CD4-positive, alpha-beta T cell treated with Interleukin-4 for 4 hours (primary cell): Measurements from ENCODE around the gene TNFRSF21.
"Not testable (repeated sequence)": the region's sequence is repeated elsewhere in the genome, so short reads cannot be mapped to it uniquely, and the experiment has no call there.

Experiments
- DNase-seq: peaks from one replicate; pipeline ENCODE4 v3.0.0-alpha.2; 2020

The TNFRSF21 gene, protein sequence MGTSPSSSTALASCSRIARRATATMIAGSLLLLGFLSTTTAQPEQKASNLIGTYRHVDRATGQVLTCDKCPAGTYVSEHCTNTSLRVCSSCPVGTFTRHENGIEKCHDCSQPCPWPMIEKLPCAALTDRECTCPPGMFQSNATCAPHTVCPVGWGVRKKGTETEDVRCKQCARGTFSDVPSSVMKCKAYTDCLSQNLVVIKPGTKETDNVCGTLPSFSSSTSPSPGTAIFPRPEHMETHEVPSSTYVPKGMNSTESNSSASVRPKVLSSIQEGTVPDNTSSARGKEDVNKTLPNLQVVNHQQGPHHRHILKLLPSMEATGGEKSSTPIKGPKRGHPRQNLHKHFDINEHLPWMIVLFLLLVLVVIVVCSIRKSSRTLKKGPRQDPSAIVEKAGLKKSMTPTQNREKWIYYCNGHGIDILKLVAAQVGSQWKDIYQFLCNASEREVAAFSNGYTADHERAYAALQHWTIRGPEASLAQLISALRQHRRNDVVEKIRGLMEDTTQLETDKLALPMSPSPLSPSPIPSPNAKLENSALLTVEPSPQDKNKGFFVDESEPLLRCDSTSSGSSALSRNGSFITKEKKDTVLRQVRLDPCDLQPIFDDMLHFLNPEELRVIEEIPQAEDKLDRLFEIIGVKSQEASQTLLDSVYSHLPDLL

GRCh38 chr6:47309291-47310130 lies at the start of gene TNFRSF21:
Gene TNFRSF21, minus strand, starts transcription at chr6:47309905. Its CDS starts 394 bp downstream, at chr6:47309511.
- peak; percentile 58 for DNase-seq

DNA sequence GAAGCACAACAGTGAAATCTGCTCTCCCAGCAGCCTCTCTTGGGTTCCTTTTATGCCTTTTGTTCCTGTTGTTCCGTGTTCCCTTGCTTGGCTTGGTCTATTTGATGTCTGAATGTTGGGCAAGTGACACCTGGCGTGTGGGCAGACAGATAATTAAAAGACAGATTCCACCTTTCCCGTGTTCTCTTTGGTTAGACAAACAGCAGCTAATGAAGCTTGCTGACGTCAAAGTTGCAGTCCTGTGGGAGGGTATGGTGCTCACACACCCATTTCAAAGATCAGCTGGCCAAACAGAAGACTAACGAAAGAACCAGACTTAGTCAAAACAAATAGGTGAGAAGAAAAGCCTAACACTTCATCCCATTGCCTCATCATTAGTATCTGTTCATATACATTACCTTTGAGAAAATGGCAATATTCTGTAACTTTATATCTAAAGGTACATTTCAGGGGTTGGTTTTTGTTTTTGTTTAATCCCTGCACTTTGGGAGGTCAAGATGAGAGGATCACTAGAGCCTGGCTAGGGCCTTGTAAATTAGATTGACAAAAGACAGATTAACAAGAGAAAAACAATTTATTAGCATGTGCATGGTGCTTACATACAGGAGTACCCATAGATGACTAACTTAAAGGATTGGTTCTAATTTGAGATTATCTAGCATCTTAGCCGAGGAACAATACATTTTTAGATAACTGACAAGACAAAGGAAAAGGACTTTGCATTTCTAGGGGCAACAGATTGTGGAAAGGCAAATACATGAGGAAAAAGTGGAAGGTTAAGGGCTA lies 48.9 kb upstream of the TNFRSF21 start:
- no peak for DNase-seq

DNA sequence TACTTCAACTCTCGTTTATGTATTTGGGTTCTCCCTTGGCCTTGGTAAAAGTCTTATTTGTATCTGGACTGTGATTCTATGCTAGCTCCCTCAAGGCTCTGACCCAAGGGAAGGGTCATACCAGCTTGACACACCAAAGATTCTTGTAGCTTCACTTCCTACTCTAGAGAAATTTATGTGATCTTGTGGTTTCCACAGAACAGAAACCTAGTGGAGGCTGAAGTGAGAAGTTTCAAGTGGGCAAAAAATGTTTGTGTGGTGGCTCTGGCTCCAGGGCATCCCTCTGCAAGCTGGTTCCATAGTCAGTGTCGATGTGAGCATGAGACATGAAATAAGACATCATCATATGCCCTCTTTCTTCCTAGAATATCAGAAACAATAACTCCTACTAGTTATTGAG lies 48.1 kb upstream of the TNFRSF21 start:
- DNase-seq = no peak

DNA sequence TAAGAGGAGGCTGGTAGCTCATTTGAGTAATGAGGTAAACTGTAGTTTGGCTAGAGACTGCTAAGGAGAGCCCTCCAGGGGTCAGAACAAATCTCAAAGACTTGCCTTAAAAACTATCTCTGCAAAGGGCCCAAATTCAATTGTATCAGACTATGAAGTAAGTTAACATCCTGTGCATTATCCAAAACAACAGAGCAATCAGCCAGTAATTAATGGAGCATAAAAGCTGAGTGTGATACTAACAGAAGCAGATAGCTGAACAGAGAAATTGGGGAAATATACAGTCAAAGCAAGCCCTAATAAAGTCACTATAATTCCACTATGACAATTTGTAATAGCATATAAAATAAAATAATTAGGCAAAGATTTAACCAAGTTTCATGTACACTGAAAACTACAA lies 45.8 kb upstream of the TNFRSF21 start:
- DNase-seq = no peak

GRCh38 chr6:47353871-47354270 lies 44.2 kb upstream of the TNFRSF21 start:
- no peak for DNase-seq

DNA sequence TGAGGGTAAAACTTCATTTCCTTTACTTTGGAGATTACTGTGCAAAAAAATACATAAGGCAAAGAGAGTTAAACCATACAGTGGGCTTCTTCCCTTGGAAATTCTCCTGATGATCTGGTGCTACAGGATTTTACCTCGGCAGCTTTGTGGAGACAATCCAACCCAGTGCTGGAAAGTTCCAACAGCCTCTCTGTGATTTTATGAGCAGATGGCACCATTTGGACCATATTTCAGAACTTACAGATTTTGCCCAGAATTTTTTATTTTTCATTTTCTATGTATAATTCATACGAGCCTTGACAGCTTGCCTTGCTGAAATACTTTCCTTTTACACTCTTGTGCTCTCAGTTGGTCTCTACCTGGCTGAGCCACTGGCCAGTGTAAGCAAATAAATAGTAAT lies 43.3 kb upstream of the TNFRSF21 start:
- no peak for DNase-seq

- no peak for DNase-seq
Measured at GRCh38 chr6:47352194-47352920, 42.7 kb upstream of the TNFRSF21 start.

DNA sequence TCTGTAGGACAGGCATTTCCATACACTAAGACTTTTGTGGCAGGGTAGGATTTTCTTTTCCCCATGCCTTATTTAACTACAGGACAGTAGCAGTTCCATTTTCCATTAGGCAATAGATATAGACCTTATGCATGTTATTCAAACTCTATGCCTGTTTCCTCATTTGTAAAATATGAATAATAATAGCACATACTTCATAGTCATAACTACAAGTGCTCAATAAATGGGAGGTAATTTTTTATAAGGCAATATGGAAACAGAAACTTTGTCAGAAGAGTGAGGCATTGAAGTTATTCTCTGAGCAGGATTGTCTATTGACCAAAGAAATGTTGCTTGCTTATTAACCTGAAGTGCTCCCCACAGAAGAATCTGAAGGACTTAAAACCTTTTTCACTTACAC lies 41.9 kb upstream of the TNFRSF21 start:
- no peak for DNase-seq

GRCh38 chr6:47349931-47350330 lies 40.2 kb upstream of the TNFRSF21 start:
- no peak for DNase-seq

- DNase-seq = no peak
Measured at GRCh38 chr6:47348316-47348863, 38.7 kb upstream of the TNFRSF21 start.

GRCh38 chr6:47345761-47346160 lies 36.1 kb upstream of the TNFRSF21 start:
- no peak for DNase-seq

DNA sequence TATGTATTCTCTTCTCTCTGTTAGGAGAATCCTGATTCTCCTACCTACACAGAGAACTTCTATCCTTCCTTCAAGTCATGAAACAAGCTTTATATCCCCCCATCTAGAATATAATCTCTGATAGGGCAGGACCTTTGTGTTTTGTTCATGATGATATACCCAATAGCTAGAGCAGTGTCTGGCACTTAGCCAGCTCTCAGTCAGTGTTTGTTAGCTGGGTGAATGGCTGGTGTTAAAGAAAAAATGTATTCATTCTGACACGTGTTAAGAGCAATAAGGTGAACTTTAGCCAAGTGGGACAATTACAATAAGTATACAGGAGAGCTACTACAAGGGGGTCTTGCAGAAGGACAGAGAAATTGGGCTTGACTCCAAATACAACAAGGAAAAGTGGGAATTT lies 34.3 kb upstream of the TNFRSF21 start:
- no peak for DNase-seq

GRCh38 chr6:47343600-47343999 lies 33.9 kb upstream of the TNFRSF21 start:
- DNase-seq = no peak

- DNase-seq = no peak
Measured at GRCh38 chr6:47342824-47343223, 33.1 kb upstream of the TNFRSF21 start.

- no peak for DNase-seq
Measured at GRCh38 chr6:47337519-47337918, 27.8 kb upstream of the TNFRSF21 start.

GRCh38 chr6:47336334-47336733 lies 26.6 kb upstream of the TNFRSF21 start:
- DNase-seq = no peak

DNA sequence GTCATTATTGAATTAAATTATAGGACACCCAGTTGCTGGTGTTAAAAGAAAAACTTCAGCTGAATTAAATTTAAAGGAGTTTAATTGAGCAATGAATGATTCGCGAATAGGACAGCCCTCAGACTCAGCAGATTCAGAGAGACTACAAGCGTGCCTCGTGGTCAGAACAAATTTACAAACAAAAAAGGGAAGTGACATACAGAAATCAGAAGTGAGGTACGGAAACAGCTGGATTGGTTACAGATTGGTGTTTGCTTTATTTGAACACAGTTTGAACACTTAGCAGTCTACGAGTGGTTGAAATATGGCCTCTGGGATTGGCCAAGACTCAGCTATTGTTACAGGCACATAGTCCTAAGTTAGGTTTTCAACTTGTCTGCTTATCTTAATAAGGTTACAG lies 25.8 kb upstream of the TNFRSF21 start:
- DNase-seq = no peak

DNA sequence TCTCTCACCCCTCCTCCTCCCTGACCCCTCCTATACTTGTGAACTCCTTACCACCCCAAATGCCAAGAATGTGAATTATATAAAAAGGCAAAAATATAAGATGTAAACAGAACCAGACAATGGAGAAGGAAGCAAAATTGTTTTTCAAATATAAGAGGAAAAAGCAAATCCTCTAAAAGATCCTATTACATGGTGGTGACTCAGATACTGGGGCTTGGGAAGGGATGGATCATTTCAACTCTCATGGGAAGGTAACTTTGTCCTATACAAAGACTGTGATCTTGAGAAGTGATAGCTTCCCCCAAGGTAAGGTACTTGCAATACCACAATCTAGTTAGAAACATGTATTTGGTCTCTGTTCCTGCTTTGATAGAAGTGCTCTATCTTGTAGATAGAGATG lies 24.6 kb upstream of the TNFRSF21 start:
- DNase-seq = no peak

- not testable (repeated sequence) for DNase-seq
Measured at GRCh38 chr6:47328606-47329005, 18.9 kb upstream of the TNFRSF21 start.

DNA sequence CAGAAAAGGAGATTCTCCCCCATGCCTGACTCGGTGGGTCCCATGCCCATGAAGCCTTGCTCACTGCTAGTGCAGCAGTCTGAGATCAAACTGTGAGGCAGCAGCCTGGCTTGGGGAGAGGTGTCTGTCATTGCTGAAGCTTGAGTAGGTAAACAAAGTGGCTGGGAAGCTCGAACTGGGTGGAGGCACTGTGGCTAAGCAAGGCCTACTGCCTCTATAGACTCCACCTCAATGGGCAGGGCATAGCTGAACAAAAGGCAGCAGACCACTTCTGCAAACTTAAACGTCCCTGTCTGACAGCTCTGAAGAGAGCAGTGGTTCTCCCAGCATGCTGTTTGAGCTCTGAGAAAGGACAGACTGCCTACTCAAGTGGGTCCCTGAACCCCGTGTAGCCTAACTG lies 18.4 kb upstream of the TNFRSF21 start:
- DNase-seq = not testable (repeated sequence)

DNA sequence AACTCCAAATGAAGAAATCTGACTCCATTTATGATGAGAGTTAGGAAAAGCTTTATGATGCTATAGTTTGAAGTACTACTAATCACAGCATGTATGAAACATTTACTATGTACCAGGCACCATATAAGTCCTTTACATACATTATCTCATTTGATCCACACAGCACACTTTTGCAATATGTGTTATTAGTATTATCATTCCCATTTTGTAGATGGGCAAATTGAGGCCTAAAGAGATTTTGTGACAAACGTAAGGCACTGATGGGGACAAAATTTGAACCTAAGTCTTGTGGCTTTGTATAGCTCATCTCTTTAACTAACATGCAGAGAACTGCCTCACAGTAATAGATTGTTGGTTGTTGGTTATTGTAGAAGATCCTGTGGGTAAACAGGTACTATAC lies 14.2 kb upstream of the TNFRSF21 start:
- DNase-seq = no peak

GRCh38 chr6:47323321-47323720 lies 13.6 kb upstream of the TNFRSF21 start:
- DNase-seq = no peak
